Stomach (tissue), 9 donors: Measurements from ENCODE around the gene FBXW11. TPM values are rescaled to one million over a fixed set of nuclear protein-coding genes. Genes with fewer than 3 reads are reported as not detected.
"Not testable (repeated sequence)": the region's sequence is repeated elsewhere in the genome, so short reads cannot be mapped to it uniquely, and the experiment has no call there.

Experiments
- DNase-seq, 2 donors: peaks; one replicate each; pipeline versions ENCODE4 v3.0.0 to v3.0.0-alpha.2; 2013 to 2019
- H3K27ac ChIP-seq, 5 donors: fragments of 200-600 bp in 4 of 5; sonication (generic) in 4 of 5; one replicate each; pipeline ENCODE4 v1.5.1; 2013 to 2019; ENCODE audit warnings: mild to moderate bottlenecking in 1 of 5, moderate library complexity in 1 of 5
- H3K27me3 ChIP-seq, 3 donors: fragments of 200-600 bp; sonication (generic); one replicate each; pipeline ENCODE4 v1.5.1; 2017 to 2019; ENCODE audit warnings: mixed run types in 1 of 3
- H3K36me3 ChIP-seq, 4 donors: fragments of 200-600 bp; sonication (generic); 1 replicate in 3 of 4; 2 replicates in 1 of 4; pipeline ENCODE4 v1.5.1; 2016 to 2019
- H3K4me1 ChIP-seq, 4 donors: fragments of 200-600 bp; sonication (generic); one replicate each; pipeline ENCODE4 v1.5.1; 2016 to 2019
- H3K4me3 ChIP-seq, 4 donors: fragments of 200-600 bp; sonication (generic) in 3 of 4; one replicate each; pipeline ENCODE4 v1.5.1; 2016 to 2019; ENCODE audit warnings: mild to moderate bottlenecking in 1 of 4
- H3K9me3 ChIP-seq, 4 donors: fragments of 200-600 bp; sonication (generic); one replicate each; pipeline ENCODE4 v1.5.1; 2016 to 2019
- EP300 ChIP-seq: sonication (generic); formaldehyde crosslinking; IDR thresholded peaks from one replicate; pipeline ENCODE4 v1.6.1; 2017; ENCODE audit warnings: antibody characterized with exemption
- POLR2A ChIP-seq, 4 donors: fragments of 450-650 bp; IDR thresholded peaks; one replicate each; pipeline ENCODE4 v1.6.1; 2016; ENCODE audit warnings: antibody characterized with exemption in 4 of 4, control low read depth in 2 of 4, mild to moderate bottlenecking in 1 of 4, moderate library complexity in 1 of 4
- POLR2AphosphoS5 ChIP-seq, 3 donors: sonication (generic); formaldehyde crosslinking; IDR thresholded peaks; one replicate each; pipeline ENCODE4 v1.6.1; 2016; ENCODE audit warnings: antibody characterized with exemption in 3 of 3
- WGBS, 5 donors: extraction: QIAGEN DNeasy Blood & Tissue Kit in 3 of 5; methylation state at CpG; one replicate each; pipeline versions ENCODE4 v1.1.5 to v1.1.7; 2013 to 2018; 5-methylcytosine and 5-hydroxymethylcytosine counted together
- intact Hi-C: fragments of 100-400 bp; cut with DNase I; formaldehyde crosslinking; loops from one replicate; pipeline ENCODE4 v1.15.1; 2023; ENCODE audit warnings: low total_unique reads
- polyA plus RNA-seq, 3 donors: library from polyadenylated mRNA; stranded (reverse); fragments of 200-250 nt; gene quantifications; one replicate each; pipeline ENCODE4 v1.2.3, GENCODE V29; 2013
- total RNA-seq, 5 donors: library from RNA; depleted of rRNA; stranded (reverse); fragments of >200 nt; gene quantifications; one replicate each; pipeline versions ENCODE4 v1.1.0 to v1.2.3, GENCODE V29; 2014 to 2016
- TF ChIP-seq, protein P1 (sequence below), 7 experiments: fragments of 450-650 bp in 4 of 7; fragments of 200-600 bp in 3 of 7; sonication (generic) in 3 of 7; IDR thresholded peaks; one replicate each; pipeline ENCODE4 v1.5.1; 2016 to 2019; ENCODE audit warnings: antibody characterized with exemption in 7 of 7, control low read depth in 2 of 7, mild to moderate bottlenecking in 1 of 7
- donor health status: healthy with polysubstance abuse.
- donor health status: Bipolar disorder and iron deficiency.
- donor health status: healthy.

FBXW11 gene
- total and polyA plus RNA-seq, 8 donors = 4.3 to 117 (median 25.5) TPM

DNA sequence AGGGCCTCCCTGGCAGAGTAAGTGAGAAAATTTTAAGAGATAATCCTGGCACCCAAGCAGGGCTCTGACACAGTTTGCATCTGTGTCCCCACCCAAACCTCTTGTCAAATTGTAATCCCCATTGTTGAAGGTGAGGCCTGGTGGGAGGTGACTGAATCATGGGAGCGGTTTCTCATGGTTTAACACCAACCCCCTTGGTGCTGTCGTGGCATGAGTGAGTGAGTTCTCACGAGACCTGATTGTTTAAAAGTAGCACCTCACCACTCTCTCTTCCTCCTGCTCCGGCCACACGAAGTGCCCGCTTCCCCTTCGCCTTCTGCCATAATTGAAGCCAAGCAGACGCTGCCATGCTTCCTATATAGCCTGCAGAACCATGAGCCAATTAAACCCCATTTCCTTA, 80.1 kb downstream of the FBXW11 start:
- Histone ChIP-seq H3K27ac (no peak overlapping the region), H3K9me3 (peaks cover 0 to 5% (median 0%) of the 10 kb centered on the region in 4 donors), H3K4me3 (no peak overlapping the region), H3K27me3 (no peaks in the 10 kb centered on the region), H3K36me3 (no peaks in the 10 kb centered on the region), H3K4me1 (peaks cover 0 to 32% (median 17%) of the 10 kb centered on the region in 4 donors)
- intact Hi-C loops = no loop called here
- WGBS, 5 donors = 83 to 89% (median 85%) methylated on average over 8 of the region's 8 CpGs
- no peak for DNase-seq
- TF ChIP-seq POLR2A (IDR thresholded peaks at IDR 0.05) (no peak), EP300 (no peak), POLR2AphosphoS5 (IDR thresholded peaks at IDR 0.05) (no peak)
- TF ChIP-seq, protein P1, sequence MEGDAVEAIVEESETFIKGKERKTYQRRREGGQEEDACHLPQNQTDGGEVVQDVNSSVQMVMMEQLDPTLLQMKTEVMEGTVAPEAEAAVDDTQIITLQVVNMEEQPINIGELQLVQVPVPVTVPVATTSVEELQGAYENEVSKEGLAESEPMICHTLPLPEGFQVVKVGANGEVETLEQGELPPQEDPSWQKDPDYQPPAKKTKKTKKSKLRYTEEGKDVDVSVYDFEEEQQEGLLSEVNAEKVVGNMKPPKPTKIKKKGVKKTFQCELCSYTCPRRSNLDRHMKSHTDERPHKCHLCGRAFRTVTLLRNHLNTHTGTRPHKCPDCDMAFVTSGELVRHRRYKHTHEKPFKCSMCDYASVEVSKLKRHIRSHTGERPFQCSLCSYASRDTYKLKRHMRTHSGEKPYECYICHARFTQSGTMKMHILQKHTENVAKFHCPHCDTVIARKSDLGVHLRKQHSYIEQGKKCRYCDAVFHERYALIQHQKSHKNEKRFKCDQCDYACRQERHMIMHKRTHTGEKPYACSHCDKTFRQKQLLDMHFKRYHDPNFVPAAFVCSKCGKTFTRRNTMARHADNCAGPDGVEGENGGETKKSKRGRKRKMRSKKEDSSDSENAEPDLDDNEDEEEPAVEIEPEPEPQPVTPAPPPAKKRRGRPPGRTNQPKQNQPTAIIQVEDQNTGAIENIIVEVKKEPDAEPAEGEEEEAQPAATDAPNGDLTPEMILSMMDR (IDR thresholded peaks at IDR 0.05) = no peak

DNA sequence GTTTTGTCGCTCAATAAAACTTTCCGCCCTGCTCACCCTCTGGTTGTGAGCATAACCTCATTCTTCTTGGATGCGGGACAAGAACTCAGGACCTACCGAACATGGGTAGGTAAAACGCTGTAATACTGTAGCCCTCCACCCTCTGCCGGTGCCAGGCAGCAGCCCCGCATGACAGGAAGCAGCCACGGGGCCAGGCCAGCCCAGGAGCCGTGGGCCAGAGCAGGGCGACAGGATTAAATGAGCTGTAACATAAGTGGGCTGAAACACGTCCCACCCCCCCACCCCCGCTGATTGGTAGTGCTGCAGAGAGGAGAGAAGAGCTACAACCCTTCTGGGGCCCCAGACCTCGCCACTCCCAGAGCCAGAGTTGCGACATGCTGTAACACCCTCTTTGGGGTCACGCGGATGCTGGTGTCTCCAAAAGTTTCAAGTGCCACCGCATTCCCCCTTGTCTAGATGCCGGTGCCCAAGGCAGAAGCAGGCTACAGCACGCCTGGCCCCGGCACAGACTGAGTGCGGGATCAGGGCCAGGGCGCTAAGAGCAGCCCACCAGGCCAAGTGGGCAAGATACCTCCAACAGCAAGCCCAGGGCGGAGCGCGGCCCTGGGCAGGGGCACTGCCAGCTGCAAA, 81.8 kb downstream of the FBXW11 start:
- peaks cover 0 to 5% (median 0%) of the 10 kb centered on the region in 4 donors for H3K9me3 ChIP-seq
- intact Hi-C loops = no loop called here
- no peak overlapping the region for H3K27ac ChIP-seq
- no peak overlapping the region for H3K4me3 ChIP-seq
- no peak for TF ChIP-seq POLR2A (IDR thresholded peaks at IDR 0.05)
- TF ChIP-seq, protein P1 (IDR thresholded peaks at IDR 0.05) = no peak
- TF ChIP-seq POLR2AphosphoS5 (IDR thresholded peaks at IDR 0.05) = no peak
- TF ChIP-seq EP300 = no peak
- 93 to 99% (median 97%) methylated on average over 12 to 25 of the region's 25 CpGs for WGBS, 5 donors
- H3K27me3 ChIP-seq = no peaks in the 10 kb centered on the region
- DNase-seq = no peak
- H3K4me1 ChIP-seq = peaks cover 0 to 44% (median 25%) of the 10 kb centered on the region in 4 donors
- no peaks in the 10 kb centered on the region for H3K36me3 ChIP-seq

DNA sequence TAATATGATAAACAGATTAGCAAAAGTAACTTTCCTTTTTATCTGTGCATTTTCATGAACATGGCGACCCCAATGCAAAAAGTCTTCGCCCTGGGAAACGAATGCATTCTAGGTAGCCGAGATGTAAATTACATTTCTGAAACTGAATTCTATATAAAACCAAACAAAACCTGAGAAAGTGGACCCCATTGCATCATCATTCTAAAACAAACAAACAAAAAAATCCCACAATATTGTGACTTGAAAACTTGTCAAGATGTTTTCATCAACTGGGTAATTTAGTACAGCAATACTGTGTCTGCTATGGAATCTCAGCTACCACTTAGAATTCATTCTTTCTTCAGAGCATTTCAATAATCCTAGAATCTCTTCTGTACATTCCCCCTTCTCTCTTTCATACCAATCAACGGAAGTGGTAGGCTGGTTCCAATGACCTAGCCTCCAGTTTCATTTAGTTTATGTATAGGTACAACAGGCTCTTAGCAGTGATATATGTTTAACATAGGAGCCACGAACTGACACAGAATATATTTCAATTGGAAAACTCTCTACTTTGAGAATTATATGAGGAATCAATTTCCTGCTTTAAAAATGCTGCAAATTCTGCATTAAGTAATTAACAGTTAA, 85.6 kb downstream of the FBXW11 start:
- Histone ChIP-seq H3K36me3 (no peaks in the 10 kb centered on the region), H3K4me3 (no peak overlapping the region), H3K27ac (no peak overlapping the region), H3K9me3 (peaks cover 0 to 5% (median 0%) of the 10 kb centered on the region in 4 donors), H3K4me1 (peaks cover 0 to 50% (median 26%) of the 10 kb centered on the region in 4 donors), H3K27me3 (no peaks in the 10 kb centered on the region)
- intact Hi-C loops = no loop called here
- WGBS, 5 donors = 81 to 88% (median 85%) methylated on average over 6 of the region's 6 CpGs
- TF ChIP-seq EP300 (no peak), POLR2A (IDR thresholded peaks at IDR 0.05) (no peak), POLR2AphosphoS5 (IDR thresholded peaks at IDR 0.05) (no peak)
- TF ChIP-seq, protein P1 (IDR thresholded peaks at IDR 0.05) = no peak
- DNase-seq = no peak

DNA sequence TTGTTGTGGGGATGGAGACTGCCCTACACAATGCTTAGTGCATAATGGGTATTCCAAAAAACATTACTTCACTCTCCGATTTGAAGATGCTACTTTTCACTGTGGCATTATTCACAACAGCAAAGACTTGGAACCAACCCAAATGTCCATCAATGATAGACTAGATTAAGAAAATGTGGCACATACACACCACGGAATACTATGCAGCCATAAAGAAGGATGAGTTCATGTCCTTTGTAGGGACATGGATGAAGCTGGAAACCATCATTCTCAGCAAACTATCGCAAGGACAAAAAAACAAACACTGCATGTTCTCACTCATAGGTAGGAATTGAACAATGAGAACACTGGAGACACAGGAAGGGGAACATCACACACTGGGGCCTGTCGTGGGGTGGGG, 90.7 kb downstream of the FBXW11 start:
- WGBS, 5 donors = 95 to 97% (median 96%) methylated on average over 4 of the region's 4 CpGs
- H3K4me1 ChIP-seq = peaks cover 32 to 80% (median 53%) of the 10 kb centered on the region in 4 donors
- intact Hi-C loops = not testable (repeated sequence)

More for the DNA sequence above, 90.7 kb downstream of the FBXW11 start:
- not testable (repeated sequence) for H3K27me3 ChIP-seq, DNase-seq, H3K4me3 ChIP-seq, H3K9me3 ChIP-seq, H3K27ac ChIP-seq, H3K36me3 ChIP-seq
